ENCODE data around the gene GCNT2. TPM values are rescaled to one million over a fixed set of nuclear protein-coding genes. Genes with fewer than 3 reads are reported as not detected.
"Not testable (repeated sequence)": the region's sequence is repeated elsewhere in the genome, so short reads cannot be mapped to it uniquely, and the experiment has no call there.

GCNT2 gene
- total RNA-seq, 1 donor from 2014 or later: 17.2 TPM

DNA sequence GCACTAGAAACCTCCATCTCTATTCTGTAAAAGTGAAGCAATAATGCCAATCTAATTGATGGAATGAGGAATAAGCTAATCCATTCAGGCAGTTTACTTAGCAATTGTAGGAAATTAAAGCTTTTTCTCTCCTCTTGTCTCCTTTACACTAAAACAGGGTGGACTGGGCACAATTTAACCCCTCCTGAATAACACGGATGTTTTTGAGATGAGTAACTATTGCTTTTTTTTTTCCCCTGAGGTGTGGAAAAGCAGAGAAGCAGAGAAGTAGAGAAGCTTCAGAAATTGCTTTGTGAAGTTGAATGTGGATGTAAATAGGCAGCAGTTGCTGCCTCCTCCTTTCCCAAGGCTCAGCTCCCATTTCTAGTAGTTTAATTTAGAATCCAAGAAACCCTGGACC lies 40.0 kb upstream of the GCNT2 start:
- Histone ChIP-seq H3K36me3 (no peaks in the 10 kb centered on the region), H3K27me3 (no peaks in the 10 kb centered on the region), H3K4me3 (no peak overlapping the region), H3K4me1 (no peaks in the 10 kb centered on the region), H3K27ac (no peak overlapping the region), H3K9me3 (no peaks in the 10 kb centered on the region)
- DNase-seq (ENCODE audit: extremely low spot score in 2 of 2): no peak
- intact Hi-C loops (cut with DNase I): no loop called here
- TF ChIP-seq POLR2A (IDR thresholded peaks at IDR 0.05) (no peak), POLR2AphosphoS5 (IDR thresholded peaks at IDR 0.05; ENCODE audit: insufficient read depth in 1 of 2, low read depth in 1 of 2) (no peak)
- TF ChIP-seq, protein P1, sequence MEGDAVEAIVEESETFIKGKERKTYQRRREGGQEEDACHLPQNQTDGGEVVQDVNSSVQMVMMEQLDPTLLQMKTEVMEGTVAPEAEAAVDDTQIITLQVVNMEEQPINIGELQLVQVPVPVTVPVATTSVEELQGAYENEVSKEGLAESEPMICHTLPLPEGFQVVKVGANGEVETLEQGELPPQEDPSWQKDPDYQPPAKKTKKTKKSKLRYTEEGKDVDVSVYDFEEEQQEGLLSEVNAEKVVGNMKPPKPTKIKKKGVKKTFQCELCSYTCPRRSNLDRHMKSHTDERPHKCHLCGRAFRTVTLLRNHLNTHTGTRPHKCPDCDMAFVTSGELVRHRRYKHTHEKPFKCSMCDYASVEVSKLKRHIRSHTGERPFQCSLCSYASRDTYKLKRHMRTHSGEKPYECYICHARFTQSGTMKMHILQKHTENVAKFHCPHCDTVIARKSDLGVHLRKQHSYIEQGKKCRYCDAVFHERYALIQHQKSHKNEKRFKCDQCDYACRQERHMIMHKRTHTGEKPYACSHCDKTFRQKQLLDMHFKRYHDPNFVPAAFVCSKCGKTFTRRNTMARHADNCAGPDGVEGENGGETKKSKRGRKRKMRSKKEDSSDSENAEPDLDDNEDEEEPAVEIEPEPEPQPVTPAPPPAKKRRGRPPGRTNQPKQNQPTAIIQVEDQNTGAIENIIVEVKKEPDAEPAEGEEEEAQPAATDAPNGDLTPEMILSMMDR (IDR thresholded peaks at IDR 0.05): no peak

DNA sequence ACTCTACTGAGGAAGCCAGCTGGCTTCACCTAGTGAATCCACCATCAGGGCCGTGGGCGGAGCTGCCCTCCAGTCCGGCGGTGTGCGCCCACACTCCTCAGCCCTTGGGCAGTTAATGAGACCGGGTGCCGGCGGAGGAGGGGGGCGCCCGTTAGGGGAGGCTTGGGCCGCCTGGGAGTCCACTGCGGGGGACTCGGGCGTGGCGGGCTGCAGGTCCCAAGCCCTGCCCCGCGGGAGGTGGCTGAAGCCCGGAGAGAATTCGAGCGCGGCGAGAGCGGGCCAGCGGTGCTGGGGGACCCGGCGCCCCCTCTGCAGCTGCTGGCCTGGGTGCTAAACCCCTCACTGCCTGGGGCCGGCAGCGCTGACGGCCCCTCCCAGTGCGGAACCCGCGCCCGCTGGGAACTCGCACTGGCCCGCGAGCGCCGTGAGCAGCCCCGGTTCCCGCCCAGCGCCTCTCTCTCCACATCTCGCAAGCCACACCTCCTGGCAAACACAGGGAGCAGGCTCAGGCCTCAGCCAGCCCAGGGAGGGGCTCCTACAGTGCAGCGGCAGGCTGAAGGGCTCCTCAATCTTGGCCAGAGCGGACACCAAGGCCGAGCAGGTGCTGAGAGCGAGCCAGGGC lies 38.4 kb upstream of the GCNT2 start:
- Histone ChIP-seq H3K27me3 (no peaks in the 10 kb centered on the region), H3K4me3 (no peak overlapping the region), H3K4me1 (no peaks in the 10 kb centered on the region), H3K9me3 (no peaks in the 10 kb centered on the region), H3K36me3 (no peaks in the 10 kb centered on the region), H3K27ac (no peak overlapping the region)
- intact Hi-C loops (cut with DNase I): no loop called here
- no peak for TF ChIP-seq POLR2A (IDR thresholded peaks at IDR 0.05)
- no peak for TF ChIP-seq POLR2AphosphoS5 (IDR thresholded peaks at IDR 0.05; ENCODE audit: insufficient read depth in 1 of 2, low read depth in 1 of 2)
- TF ChIP-seq, protein P1 (IDR thresholded peaks at IDR 0.05): no peak
- no peak for DNase-seq (ENCODE audit: extremely low spot score in 2 of 2)

DNA sequence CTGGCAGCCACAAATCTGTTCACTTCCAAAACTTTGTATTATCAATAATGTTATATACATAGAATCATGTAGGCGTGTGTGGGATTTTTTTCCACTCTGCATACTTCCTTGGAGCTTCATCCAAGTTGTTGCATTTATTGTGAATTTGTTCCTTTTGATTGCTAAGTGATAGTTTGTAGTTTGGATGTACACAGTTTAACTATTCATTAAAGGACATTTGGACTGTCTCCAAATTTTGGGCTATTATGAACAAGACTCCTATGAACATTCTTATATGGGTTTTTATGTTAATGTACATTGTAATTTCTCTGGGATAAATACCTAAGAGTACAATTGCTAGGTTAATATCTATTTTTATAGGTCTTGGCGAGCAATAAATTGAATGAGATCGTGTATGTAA lies 36.2 kb upstream of the GCNT2 start:
- Histone ChIP-seq H3K27me3 (no peaks in the 10 kb centered on the region), H3K4me1 (no peaks in the 10 kb centered on the region), H3K4me3 (no peak overlapping the region), H3K9me3 (no peaks in the 10 kb centered on the region), H3K36me3 (no peaks in the 10 kb centered on the region), H3K27ac (no peak overlapping the region)
- TF ChIP-seq POLR2AphosphoS5 (IDR thresholded peaks at IDR 0.05; ENCODE audit: insufficient read depth in 1 of 2, low read depth in 1 of 2) (no peak), POLR2A (IDR thresholded peaks at IDR 0.05) (no peak)
- TF ChIP-seq, protein P1 (IDR thresholded peaks at IDR 0.05): no peak
- intact Hi-C loops (cut with DNase I): no loop called here
- no peak for DNase-seq (ENCODE audit: extremely low spot score in 2 of 2)

DNA sequence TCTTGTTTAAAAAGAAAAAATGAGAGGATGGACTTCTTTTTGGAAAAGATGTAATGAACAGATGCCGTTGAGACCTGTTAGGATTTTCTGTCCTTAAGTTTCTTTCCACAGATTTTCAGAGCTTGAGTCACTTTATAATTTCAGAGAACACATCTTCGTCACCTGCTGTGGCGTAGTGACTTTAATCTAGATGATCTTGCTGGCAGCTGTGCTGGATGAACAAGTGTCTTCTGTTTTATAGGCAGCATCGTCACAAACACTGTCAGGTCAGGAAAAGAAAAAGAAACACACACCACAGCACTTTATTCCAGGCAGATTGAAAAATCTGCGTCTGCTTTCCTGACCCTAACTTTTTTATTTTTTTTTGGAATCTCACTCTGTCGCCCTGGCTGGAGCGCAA lies 35.7 kb upstream of the GCNT2 start:
- no peak for TF ChIP-seq POLR2AphosphoS5 (IDR thresholded peaks at IDR 0.05; ENCODE audit: insufficient read depth in 1 of 2, low read depth in 1 of 2)
- intact Hi-C loops (cut with DNase I): no loop called here
- H3K27ac ChIP-seq: no peak overlapping the region
- DNase-seq (ENCODE audit: extremely low spot score in 2 of 2): no peak
- H3K4me3 ChIP-seq: no peak overlapping the region
- H3K36me3 ChIP-seq: no peaks in the 10 kb centered on the region
- H3K4me1 ChIP-seq: no peaks in the 10 kb centered on the region
- H3K27me3 ChIP-seq: no peaks in the 10 kb centered on the region
- H3K9me3 ChIP-seq: no peaks in the 10 kb centered on the region

DNA sequence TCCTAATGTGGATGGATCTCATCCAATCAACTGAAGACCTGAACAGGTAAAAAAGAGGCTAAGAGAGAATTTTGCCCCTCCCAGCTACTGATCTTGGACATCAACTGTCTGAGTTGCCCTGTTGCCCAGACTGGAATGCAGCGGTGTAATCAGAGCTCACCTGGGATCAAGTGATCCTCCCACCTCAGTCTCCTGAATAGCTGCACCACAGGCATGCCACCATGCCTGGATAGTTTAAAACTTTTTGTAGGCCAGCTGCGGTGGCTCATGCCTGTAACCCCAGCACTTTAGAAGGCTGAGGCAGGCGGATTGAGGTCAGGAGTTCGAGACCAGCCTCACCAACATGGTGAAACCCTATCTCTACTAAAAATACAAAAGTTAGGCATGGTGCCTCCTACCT lies 34.9 kb upstream of the GCNT2 start:
- intact Hi-C loops (cut with DNase I): no loop called here
- H3K9me3 ChIP-seq: no peaks in the 10 kb centered on the region
- TF ChIP-seq POLR2A (IDR thresholded peaks at IDR 0.05) (no peak), POLR2AphosphoS5 (IDR thresholded peaks at IDR 0.05; ENCODE audit: insufficient read depth in 1 of 2, low read depth in 1 of 2) (no peak)
- TF ChIP-seq, protein P1 (IDR thresholded peaks at IDR 0.05): no peak

DNA sequence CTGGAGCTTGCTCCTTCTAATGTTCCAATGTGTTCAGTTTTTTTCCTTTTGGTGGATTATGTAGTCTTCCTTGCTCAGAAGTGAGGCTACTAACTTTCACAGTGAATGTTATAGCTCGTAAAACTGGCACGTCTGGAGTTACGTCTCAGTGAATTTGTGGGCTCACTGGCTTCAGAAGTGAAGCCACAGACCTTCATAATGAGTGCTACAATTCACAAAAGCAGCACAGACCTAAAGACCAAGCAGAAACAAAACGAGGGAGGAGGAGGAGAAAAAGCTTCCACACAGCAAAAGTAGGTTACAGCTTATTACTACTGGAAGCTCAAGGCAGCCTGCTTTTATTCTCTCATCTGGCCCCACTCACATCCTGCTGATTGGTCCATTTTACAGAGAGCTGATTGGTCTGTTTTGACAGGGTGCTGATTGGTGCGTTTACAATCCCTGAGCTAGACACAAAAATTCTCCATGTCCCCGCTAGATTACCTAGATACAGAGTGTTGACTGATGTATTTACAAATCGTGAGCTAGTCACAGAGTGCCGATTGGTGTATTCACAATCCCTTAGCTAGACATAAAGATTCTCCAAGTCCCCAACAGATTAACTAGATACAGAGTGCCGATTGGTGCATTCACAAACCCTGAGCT lies 34.1 kb upstream of the GCNT2 start:
- DNase-seq (ENCODE audit: extremely low spot score in 2 of 2); H3K9me3 ChIP-seq; H3K4me3 ChIP-seq; H3K4me1 ChIP-seq; H3K27ac ChIP-seq; H3K36me3 ChIP-seq; intact Hi-C loops (cut with DNase I); H3K27me3 ChIP-seq: not testable (repeated sequence)

More for the DNA sequence above, 34.9 kb upstream of the GCNT2 start:
- Histone ChIP-seq H3K36me3 (no peaks in the 10 kb centered on the region), H3K4me3 (no peak overlapping the region), H3K4me1 (no peaks in the 10 kb centered on the region), H3K27me3 (no peaks in the 10 kb centered on the region), H3K27ac (no peak overlapping the region)
- DNase-seq (ENCODE audit: extremely low spot score in 2 of 2): no peak
